DOHH2 (cell line): ENCODE results near the gene CLHC1.

Experiments
- EZH2phosphoT487 ChIP-seq: fragments of 200-600 bp; sonication (generic); IDR thresholded peaks from 2 replicates; pipeline ENCODE4 v1.6.1; 2017; ENCODE audit warnings: borderline replicate concordance, mild to moderate bottlenecking, antibody characterized with exemption, low read length, moderate library complexity, mixed read lengths
- TF ChIP-seq, protein P1 (sequence below): fragments of 200-600 bp; sonication (generic); IDR thresholded peaks from one replicate; pipeline ENCODE4 v1.5.1; 2014; ENCODE audit warnings: antibody characterized with exemption, mild to moderate bottlenecking, low read depth, low read length; ENCODE audit not compliant: poor library complexity, severe bottlenecking

DNA sequence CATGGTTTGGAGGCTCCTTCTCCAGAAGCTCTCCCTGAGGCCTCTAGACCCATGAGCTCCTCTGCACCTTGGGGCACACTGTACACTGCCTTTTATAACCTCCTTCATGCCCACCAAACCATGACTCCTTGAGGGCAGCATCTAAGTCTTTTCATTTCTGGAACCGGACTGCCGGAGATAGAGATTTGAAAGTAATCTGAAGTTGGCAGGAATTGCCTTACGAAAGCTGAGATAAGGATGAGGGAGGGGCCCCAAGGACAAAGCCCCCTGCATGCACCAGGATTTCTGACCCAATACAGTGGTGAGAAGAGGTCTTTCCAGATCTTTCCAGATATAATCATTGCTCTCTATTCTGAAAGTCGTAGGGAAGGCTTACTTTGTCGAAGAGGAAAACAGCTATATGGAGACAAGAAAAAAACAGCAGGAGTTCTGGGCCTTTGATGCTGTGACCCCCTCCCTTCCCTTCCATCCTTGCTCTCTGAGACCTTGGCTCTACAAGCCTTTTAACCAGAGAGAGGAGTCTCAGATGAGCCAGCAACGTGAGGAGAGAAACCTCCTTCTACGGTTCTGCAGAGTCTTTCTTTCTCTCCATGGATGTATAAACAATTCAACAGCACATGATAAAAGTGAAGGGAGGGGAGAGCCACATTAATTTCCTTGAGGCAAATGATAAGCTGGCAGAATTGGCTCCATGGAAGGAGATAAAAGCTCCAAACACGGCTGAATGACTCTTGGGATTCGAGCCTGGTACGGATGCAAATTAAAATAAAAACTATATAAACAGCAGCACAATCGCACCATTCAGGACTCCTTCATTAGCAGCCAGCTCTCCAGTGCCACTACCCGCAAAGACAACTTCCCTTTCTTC lies 93.8 kb downstream of the CLHC1 start:
- TF ChIP-seq, protein P1, sequence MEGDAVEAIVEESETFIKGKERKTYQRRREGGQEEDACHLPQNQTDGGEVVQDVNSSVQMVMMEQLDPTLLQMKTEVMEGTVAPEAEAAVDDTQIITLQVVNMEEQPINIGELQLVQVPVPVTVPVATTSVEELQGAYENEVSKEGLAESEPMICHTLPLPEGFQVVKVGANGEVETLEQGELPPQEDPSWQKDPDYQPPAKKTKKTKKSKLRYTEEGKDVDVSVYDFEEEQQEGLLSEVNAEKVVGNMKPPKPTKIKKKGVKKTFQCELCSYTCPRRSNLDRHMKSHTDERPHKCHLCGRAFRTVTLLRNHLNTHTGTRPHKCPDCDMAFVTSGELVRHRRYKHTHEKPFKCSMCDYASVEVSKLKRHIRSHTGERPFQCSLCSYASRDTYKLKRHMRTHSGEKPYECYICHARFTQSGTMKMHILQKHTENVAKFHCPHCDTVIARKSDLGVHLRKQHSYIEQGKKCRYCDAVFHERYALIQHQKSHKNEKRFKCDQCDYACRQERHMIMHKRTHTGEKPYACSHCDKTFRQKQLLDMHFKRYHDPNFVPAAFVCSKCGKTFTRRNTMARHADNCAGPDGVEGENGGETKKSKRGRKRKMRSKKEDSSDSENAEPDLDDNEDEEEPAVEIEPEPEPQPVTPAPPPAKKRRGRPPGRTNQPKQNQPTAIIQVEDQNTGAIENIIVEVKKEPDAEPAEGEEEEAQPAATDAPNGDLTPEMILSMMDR: no peak
- TF ChIP-seq EZH2phosphoT487: no peak
